HG03457 (cell line): ENCODE data around the gene LIPA.
"Not testable (repeated sequence)": the region's sequence is repeated elsewhere in the genome, so short reads cannot be mapped to it uniquely, and the experiment has no call there.

Experiments
- ATAC-seq: cut with Tn5 transposase; IDR thresholded peaks from one replicate; pipeline ENCODE4 v1.9.1; 2021; ENCODE audit warnings: moderate number of reproducible peaks; ENCODE audit not compliant: unreplicated experiment

The LIPA gene

GRCh38 chr10:89251409-89252224, at the start of gene LIPA:
LIPA (minus strand) TSS chr10:89251775; CDS start chr10:89247648, 4,127 bp downstream.
- ATAC-seq: peak; percentile 91

DNA sequence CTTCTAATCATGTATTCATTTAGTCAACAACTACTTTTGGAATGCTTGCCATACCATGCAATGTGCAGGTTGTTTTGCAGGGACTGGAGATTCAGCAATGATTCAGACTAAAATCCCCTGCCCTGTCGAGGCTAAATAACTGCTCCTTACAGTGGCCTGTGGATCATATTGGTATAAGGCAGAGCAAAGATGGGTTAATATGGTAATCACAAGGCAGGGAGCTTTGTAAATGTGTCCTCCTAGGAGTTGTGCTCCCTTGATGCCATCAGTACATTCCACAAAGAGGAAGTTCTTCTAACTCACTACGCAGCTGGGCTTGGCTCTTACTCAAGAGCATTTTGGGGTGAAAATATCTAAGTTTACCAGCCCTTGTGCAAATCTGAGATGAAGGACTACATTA, 49.7 kb upstream of the LIPA start:
- no peak for ATAC-seq

- ATAC-seq: no peak
Measured at GRCh38 chr10:89299031-89299430, 47.5 kb upstream of the LIPA start.

- ATAC-seq: no peak
Measured at GRCh38 chr10:89297791-89298190, 46.2 kb upstream of the LIPA start.

DNA sequence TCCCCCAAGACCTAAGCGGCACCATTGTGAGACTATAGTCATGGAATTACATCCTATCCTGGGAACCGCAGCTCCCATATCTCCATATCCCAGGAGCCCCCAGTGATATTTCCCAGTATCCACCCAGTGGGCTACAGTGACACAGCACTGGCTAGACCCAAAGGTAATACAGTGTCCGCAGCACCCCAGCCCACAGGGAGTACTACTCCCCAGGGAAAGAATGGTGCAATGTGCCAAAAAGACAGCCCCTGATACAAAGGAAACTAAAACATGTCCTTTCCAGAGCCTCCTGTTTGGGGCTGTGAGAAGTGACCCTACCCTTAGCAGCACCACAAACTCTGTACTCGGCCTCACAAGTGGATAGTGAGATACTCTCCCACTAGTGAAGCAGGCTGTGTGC, 45.8 kb upstream of the LIPA start:
- ATAC-seq: no peak

DNA sequence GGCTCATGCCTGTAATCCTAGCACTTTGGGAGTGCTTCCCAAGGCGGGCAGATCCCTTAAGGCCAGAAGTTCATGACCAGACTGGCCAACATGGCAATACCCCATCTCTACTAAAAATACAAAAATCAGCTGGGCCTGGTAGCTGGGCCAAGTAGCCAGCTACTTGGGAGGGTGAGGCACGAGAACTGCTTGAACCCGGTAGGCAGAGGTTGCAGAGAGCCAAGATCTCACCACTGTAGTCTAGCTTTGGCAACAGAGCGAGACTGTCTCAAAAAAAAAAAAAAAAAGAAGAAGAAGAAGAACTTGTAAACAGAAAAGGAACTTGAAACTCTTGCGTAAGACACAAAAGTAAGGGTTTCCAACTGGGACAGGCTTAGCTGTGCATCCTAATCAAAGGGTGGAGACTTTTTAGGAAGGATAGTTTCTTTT, 44.7 kb upstream of the LIPA start:
- no peak for ATAC-seq

GRCh38 chr10:89295597-89295996, 44.0 kb upstream of the LIPA start:
- ATAC-seq: no peak

DNA sequence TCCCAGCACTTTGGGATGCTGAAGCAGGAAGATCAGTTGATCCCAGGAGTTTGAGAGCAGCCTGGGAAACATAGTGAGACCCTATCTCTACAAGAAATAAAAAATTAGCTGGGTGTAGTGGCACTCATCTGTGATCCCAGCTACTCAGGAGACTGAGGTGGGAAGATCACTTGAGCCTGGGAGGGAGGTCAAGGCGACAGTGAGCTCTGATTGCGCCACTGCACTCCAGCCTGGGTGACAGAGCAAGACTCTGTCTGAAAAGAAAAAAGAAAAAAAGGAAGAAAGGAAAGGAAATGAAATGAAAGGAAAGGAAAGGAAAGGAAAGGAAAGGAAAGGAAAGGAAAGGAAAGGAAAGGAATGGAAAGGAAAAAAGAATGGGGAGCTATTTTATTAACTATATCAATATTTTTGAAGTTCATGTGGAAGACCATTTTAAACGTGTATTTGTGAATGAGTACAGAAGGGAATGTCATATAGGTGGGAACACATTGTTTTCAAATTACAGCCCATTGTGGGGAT, 43.2 kb upstream of the LIPA start:
- ATAC-seq: no peak

- ATAC-seq: not testable (repeated sequence)
Measured at GRCh38 chr10:89285303-89285702, 33.7 kb upstream of the LIPA start.

- not testable (repeated sequence) for ATAC-seq
Measured at GRCh38 chr10:89284711-89285110, 33.1 kb upstream of the LIPA start.

GRCh38 chr10:89283936-89284475, 32.4 kb upstream of the LIPA start:
- ATAC-seq: no peak

- no peak for ATAC-seq
Measured at GRCh38 chr10:89283025-89283935, 31.7 kb upstream of the LIPA start.

DNA sequence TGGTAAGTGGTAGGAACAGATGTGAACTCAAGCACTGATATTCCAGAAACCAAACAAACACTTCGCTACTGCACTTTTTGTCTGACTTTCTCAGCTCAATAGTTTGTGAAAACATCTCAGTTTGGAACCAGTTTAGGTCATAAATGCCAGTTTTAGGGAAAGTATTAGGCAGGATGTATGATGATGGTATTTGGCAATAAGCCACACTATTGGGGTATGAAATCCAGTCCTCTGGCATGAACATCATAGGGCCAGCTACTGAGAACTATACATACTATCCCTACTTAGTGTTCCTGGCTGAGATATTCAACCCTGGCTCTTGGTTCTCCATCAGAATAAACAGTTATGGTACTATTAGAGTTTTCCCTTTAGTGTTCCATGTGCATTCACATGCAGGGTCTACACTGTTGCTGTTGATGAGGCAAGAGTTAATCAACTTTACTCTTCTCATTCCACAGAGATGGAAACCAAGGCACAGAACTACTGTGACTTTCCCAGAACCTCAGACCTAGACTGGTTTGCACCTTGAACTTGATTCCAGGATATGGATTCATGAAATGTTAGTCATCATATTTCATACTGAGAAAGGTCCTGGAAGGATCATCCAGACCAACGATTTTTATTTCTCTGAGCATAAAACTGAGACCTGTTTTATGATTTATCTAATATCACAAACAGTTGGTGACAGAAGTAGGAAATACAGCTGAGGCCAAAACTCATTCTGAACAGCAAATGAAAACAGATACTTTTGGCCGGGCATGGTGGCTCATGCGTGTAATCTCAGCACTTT, 30.2 kb upstream of the LIPA start:
- ATAC-seq: no peak

DNA sequence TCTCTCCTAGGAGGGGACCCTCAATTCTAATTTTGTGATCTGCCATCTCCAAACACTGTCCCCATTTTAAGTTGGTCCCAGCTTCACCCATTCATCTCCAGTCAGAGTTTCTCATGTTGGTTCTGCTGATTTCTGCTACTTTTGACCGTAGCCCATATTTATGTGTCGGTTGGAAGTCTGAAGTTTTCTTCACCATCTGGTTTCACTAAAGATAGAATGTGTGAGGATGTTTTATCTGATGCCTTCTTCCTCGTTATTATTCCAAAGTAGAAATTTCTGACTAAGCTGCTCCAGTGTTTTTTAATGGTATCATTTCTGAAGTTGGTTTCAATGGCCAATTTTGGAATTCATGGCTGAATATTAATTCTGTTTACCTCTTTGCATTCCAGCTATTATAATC, 28.9 kb upstream of the LIPA start:
- no peak for ATAC-seq

- ATAC-seq: no peak
Measured at GRCh38 chr10:89279421-89279869, 27.9 kb upstream of the LIPA start.

DNA sequence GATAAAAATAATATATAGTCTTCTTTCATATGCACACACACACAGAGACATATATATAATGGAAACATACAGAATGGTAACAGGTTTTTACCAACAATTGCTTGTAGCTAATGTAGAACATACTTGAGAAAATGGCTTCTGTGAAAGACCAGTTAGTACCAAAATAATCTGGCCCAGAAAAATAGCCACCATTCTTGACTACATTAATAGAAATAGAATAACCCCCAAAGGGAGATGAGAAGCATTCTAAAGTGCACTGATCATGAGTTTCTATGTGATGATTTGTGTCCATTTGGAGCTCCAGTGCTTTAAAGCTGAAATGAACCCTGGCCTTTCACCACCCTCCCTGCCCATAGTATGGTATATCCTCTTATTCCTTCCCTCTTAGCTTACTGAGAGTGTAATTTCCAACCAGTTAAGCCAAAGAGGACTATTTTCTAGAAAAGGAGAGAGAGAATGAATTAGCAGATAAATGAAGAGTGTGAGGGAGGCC, 27.4 kb upstream of the LIPA start:
- ATAC-seq: no peak

DNA sequence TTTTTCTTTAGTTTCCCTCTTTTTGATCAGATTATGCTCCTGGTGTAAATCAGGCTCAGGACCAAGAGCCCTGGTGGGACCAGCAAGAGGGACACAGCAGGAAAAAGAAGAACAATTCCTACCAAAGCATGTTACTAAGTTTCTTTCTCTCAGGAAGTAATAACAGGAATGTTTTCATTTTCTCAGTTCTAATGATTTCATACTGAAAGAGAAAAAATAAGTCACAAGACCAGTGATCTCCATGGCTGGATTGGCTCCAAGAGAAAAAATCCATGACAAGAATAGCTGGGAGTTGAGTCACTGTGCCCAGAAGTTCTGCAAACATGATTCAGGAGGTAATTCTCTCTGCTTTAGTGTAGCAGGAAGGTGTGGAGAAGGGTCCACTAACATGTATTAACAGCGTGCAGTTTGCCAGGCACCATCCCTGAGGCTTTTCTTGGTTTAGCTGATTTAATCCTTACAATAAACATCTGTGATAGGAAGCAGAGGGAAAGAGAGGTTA, 26.5 kb upstream of the LIPA start:
- no peak for ATAC-seq

GRCh38 chr10:89275383-89275782, 23.8 kb upstream of the LIPA start:
- no peak for ATAC-seq

- no peak for ATAC-seq
Measured at GRCh38 chr10:89274928-89275327, 23.4 kb upstream of the LIPA start.

- ATAC-seq: no peak
Measured at GRCh38 chr10:89273680-89274079, 22.1 kb upstream of the LIPA start.
